Measurements from ENCODE around the gene CAMSAP1.

The CAMSAP1 gene

DNA sequence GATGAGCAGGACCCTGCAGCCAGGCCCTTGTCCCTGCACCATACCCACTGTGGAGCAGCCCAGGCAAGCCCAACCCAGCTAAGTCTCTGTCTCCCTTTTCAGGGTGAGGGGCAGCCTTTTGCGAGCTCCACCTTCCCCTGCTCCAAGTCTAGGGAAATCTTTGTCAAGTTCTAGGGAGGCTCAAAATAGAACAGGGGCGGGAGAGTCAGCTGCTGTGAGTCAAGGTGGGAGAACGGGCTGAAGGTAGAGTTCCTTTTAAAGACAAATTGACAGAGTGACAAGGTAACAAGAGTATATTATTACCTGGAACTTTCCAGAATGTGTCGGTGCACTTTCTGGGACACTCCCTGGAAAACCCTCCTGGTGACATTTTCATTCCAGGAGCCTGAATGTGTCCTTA, 140.6 kb downstream of the CAMSAP1 start:
- Histone ChIP-seq H3K4me3 (ENCODE audit: low read depth in 1 of 2, low read length in 1 of 2) (no peak overlapping the region), H3K27me3 (no peaks in the 10 kb centered on the region), H3K36me3 (no peaks in the 10 kb centered on the region), H3K9me3 (peaks cover 9% of the 10 kb centered on the region), H3K27ac (no peak overlapping the region), H3K4me1 (ENCODE audit: control insufficient read depth in 1 of 2, insufficient read depth in 1 of 2, low read depth in 1 of 2, low read length in 1 of 2) (no peaks in the 10 kb centered on the region)
- no peak for TF ChIP-seq CTCF (IDR thresholded peaks at IDR 0.05)

DNA sequence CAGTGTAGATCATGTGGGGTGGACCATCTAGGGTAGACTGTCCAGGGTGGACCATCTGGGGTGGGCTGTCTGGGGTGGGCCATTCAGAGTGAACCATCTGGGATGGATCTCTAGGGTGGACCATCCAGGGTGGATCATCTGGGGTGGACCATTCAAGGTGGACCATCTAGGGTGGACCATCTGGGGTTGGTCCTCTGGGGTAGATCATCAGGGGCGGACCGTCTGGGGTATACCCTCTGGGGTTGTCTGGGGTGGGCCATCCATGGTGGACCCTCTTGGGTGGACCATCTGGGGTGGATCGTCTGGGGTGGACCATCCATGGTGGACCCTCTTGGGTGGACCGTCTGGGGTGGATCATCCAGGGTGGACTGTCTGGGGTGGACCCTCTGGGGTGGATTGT, 141.1 kb downstream of the CAMSAP1 start:
- H3K9me3 ChIP-seq: peaks cover 9% of the 10 kb centered on the region
- H3K27ac ChIP-seq: no peak overlapping the region
- no peak overlapping the region for H3K4me3 ChIP-seq (ENCODE audit: low read depth in 1 of 2, low read length in 1 of 2)
- H3K27me3 ChIP-seq: no peaks in the 10 kb centered on the region
- no peak for TF ChIP-seq CTCF (IDR thresholded peaks at IDR 0.05)
- H3K36me3 ChIP-seq: no peaks in the 10 kb centered on the region
- no peaks in the 10 kb centered on the region for H3K4me1 ChIP-seq (ENCODE audit: control insufficient read depth in 1 of 2, insufficient read depth in 1 of 2, low read depth in 1 of 2, low read length in 1 of 2)

- H3K4me1 ChIP-seq (ENCODE audit: control insufficient read depth in 1 of 2, insufficient read depth in 1 of 2, low read depth in 1 of 2, low read length in 1 of 2): no peaks in the 10 kb centered on the region
- H3K36me3 ChIP-seq: no peaks in the 10 kb centered on the region
- TF ChIP-seq CTCF (IDR thresholded peaks at IDR 0.05): no peak
- H3K27ac ChIP-seq: no peak overlapping the region
- H3K27me3 ChIP-seq: no peaks in the 10 kb centered on the region
- no peak overlapping the region for H3K4me3 ChIP-seq (ENCODE audit: low read depth in 1 of 2, low read length in 1 of 2)
- H3K9me3 ChIP-seq: peaks cover 9% of the 10 kb centered on the region
Observed at GRCh38 chr9:135765416-135765815, 141.9 kb downstream of the CAMSAP1 start.

DNA sequence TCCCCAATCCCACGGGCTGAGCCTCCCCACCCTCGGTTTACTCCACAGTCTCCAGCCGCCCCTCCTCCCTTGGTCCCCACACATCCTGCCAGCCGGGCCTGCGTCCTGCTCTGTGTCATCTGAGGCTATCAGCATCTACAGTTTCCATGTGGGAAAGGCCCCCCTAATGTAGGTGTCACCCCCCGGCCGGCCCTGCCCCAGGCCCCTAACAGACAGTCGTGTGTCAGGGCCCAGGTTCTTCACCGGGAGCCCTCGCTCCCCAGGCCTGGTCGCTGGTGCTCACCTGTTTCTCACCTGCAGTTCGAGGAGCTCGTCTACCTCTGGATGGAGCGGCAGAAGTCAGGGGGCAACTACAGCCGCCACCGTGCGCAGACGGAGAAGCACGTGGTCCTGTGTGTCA, 142.6 kb downstream of the CAMSAP1 start:
- Histone ChIP-seq H3K4me1 (ENCODE audit: control insufficient read depth in 1 of 2, insufficient read depth in 1 of 2, low read depth in 1 of 2, low read length in 1 of 2) (no peaks in the 10 kb centered on the region), H3K4me3 (ENCODE audit: low read depth in 1 of 2, low read length in 1 of 2) (no peak overlapping the region), H3K27ac (no peak overlapping the region), H3K27me3 (no peaks in the 10 kb centered on the region), H3K36me3 (no peaks in the 10 kb centered on the region), H3K9me3 (peaks cover 9% of the 10 kb centered on the region)
- TF ChIP-seq CTCF (IDR thresholded peaks at IDR 0.05): no peak

DNA sequence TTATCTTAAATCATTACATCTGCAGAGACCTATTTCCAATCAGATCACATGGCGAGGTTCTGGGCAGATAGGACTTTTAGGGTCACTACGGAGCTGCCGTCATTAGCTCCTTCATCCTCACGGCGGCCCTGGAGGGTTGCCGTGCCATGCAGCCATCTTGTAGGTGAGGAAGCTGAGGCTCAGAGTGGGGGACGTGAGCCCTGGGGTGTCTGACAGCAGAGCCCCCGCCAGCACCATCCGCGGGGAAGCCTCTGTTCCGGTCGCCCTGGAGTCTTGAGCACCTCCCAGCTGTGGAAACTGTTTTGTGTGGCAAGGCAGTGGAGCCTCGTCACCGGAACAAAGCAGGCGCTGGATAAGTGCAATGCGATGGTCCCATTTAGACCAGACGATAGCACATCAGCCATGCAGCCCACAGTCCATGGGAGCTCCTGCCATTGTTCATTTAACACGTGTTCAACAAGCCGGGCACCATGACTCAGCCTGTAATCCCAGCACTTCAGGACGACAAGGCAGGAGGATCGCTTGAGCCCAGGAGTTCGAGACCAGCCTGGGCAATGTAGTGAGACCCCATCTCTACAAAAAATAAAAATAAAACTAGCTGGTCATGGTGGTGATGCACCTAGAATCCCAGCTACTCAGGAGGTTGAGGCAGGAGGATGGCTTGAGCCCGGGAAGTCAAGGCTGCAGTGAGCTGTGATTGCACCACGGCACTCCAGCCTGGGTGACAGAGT, 143.5 kb downstream of the CAMSAP1 start:
- TF ChIP-seq CTCF (IDR thresholded peaks at IDR 0.05): no peak
- H3K9me3 ChIP-seq: peaks cover 9% of the 10 kb centered on the region
- H3K27me3 ChIP-seq: no peaks in the 10 kb centered on the region
- no peaks in the 10 kb centered on the region for H3K4me1 ChIP-seq (ENCODE audit: control insufficient read depth in 1 of 2, insufficient read depth in 1 of 2, low read depth in 1 of 2, low read length in 1 of 2)
- H3K4me3 ChIP-seq (ENCODE audit: low read depth in 1 of 2, low read length in 1 of 2): no peak overlapping the region
- no peaks in the 10 kb centered on the region for H3K36me3 ChIP-seq
- no peak overlapping the region for H3K27ac ChIP-seq
